Ascending aorta (tissue), 2 donors: ENCODE results near the gene RASA4. TPM values are rescaled to one million over a fixed set of nuclear protein-coding genes. Genes with fewer than 3 reads are reported as not detected.
"Not testable (repeated sequence)": the region's sequence is repeated elsewhere in the genome, so short reads cannot be mapped to it uniquely, and the experiment has no call there.

ENCODE experiments used
- DNase-seq, 2 donors: peaks; one replicate each; pipeline ENCODE4 v3.0.0-alpha.2; 2019; ENCODE audit warnings: low spot score in 2 of 2
- H3K27ac ChIP-seq, 2 donors: fragments of 200-600 bp; sonication (generic); one replicate each; pipeline ENCODE4 v1.5.1; 2016 to 2017; ENCODE audit warnings: mild to moderate bottlenecking in 1 of 2
- H3K27me3 ChIP-seq: fragments of 200-600 bp; sonication (generic); one replicate; pipeline ENCODE4 v1.5.1; 2017
- H3K36me3 ChIP-seq, 2 donors: fragments of 200-600 bp; sonication (generic); one replicate each; pipeline ENCODE4 v1.5.1; 2016
- H3K4me1 ChIP-seq, 2 donors: fragments of 200-600 bp; sonication (generic); one replicate each; pipeline ENCODE4 v1.5.1; 2016 to 2017; ENCODE audit warnings: mild to moderate bottlenecking in 1 of 2
- H3K4me3 ChIP-seq, 2 donors: fragments of 200-600 bp; sonication (generic); one replicate each; pipeline ENCODE4 v1.5.1; 2016 to 2017; ENCODE audit warnings: mild to moderate bottlenecking in 1 of 2
- H3K9me3 ChIP-seq, 2 donors: fragments of 200-600 bp; sonication (generic); one replicate each; pipeline ENCODE4 v1.5.1; 2016
- intact Hi-C: fragments of 100-400 bp; cut with DNase I; formaldehyde crosslinking; loops from one replicate; pipeline ENCODE4 v1.15.1; 2023
- total RNA-seq: library from RNA; depleted of rRNA; stranded (reverse); fragments of >200 nt; gene quantifications from one replicate; pipeline ENCODE4 v1.1.0, GENCODE V29; 2016
- TF ChIP-seq, protein P1 (sequence below), 3 experiments: fragments of 200-600 bp in 2 of 3; fragments of 450-650 bp in 1 of 3; sonication (generic) in 2 of 3; IDR thresholded peaks; one replicate each; pipeline ENCODE4 v1.5.1; 2016 to 2019; ENCODE audit warnings: antibody characterized with exemption in 3 of 3, mild to moderate bottlenecking in 1 of 3, moderate library complexity in 1 of 3

RASA4 gene
- total RNA-seq, 1 donor from 2014 or later, result 815 TPM

DNA sequence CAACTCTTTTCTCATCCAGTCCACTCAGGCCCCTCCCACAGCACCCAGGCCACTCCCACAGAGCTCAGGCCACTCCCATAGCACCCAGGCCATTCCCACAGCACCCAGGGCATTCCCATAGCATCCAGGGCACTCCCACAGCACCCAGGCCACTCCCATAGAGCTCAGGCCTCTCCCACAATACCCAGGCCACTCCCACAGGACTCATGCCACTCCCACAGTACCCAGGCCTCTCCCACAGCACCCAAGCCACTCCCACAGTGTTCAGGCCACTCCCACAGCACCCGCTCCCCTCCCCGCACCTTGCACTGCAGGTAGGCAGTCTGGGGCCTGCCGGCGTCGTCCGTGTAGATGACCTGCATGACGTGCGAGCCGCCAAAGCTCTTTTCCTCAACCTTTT, 26.7 kb downstream of the RASA4 start:
- H3K4me3 ChIP-seq, DNase-seq, H3K36me3 ChIP-seq, H3K9me3 ChIP-seq, H3K27ac ChIP-seq, H3K4me1 ChIP-seq, intact Hi-C loops, H3K27me3 ChIP-seq: not testable (repeated sequence)

DNA sequence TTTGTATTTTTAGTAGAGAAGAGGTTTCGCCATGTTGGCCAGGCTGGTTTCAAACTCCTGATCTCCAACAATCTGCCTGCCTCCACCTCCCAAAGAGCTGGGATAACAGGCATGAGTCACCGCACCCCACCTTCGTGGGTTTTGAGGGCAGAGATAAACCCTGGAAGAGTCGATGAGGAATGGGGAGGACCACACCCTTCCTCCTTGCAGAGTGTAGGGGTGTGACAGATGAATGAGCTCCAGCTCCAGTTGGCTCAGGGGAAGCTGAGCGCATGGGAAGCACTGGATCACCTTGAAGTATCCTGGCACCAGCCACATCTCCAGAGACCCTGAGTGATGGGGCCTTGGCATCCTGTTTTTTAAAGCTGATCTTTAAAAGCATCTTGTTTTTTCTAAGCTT, 33.1 kb downstream of the RASA4 start:
- H3K4me3 ChIP-seq, H3K4me1 ChIP-seq, H3K27ac ChIP-seq, intact Hi-C loops, H3K9me3 ChIP-seq, DNase-seq, H3K27me3 ChIP-seq, H3K36me3 ChIP-seq: not testable (repeated sequence)

DNA sequence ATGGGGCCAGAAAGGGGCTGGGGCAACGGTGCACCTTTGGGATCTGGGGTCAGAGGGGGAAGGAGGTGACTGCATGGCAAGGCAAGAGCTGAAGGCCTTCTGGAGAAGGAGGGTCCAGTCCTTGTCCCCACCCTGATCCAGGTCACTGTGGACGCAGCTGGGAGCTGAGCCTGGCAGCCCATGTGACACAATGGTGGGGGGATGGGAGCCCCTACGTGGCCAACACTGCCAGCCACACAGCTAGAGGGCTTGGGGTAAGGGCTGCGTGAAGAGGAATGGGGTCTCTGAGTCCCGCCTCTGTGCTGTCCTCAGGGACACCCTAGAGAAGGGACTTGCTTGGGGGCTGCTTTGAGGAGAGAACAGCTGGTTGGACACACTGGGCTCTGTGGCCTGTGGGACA, 34.8 kb downstream of the RASA4 start:
- H3K36me3 ChIP-seq, H3K4me3 ChIP-seq, intact Hi-C loops, DNase-seq, H3K27me3 ChIP-seq, H3K27ac ChIP-seq, H3K9me3 ChIP-seq, H3K4me1 ChIP-seq: not testable (repeated sequence)

DNA sequence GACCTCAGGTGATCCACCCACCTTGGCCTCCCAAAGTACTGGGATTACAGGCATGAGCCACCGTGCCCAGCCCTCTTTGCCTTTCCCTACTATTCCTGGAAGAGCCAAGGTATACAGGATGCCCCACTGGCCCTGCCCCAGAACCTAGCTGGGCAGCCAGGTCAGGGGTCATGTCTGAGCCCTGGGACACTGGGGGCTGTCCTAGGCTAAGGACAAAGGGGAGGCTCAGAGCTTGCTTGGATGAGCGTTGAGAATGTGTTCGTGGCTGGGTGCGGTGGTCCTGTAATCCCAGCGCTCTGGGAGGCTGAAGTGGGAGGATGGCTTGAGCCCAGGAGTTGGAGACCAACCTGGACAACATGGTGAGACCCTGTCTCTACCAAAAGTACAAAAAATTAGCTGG, 38.1 kb downstream of the RASA4 start:
- H3K4me1 ChIP-seq, H3K4me3 ChIP-seq, H3K27ac ChIP-seq, H3K9me3 ChIP-seq, H3K36me3 ChIP-seq, intact Hi-C loops, H3K27me3 ChIP-seq: not testable (repeated sequence)
- DNase-seq, result peak in 1 of 2 donors; percentile 41

DNA sequence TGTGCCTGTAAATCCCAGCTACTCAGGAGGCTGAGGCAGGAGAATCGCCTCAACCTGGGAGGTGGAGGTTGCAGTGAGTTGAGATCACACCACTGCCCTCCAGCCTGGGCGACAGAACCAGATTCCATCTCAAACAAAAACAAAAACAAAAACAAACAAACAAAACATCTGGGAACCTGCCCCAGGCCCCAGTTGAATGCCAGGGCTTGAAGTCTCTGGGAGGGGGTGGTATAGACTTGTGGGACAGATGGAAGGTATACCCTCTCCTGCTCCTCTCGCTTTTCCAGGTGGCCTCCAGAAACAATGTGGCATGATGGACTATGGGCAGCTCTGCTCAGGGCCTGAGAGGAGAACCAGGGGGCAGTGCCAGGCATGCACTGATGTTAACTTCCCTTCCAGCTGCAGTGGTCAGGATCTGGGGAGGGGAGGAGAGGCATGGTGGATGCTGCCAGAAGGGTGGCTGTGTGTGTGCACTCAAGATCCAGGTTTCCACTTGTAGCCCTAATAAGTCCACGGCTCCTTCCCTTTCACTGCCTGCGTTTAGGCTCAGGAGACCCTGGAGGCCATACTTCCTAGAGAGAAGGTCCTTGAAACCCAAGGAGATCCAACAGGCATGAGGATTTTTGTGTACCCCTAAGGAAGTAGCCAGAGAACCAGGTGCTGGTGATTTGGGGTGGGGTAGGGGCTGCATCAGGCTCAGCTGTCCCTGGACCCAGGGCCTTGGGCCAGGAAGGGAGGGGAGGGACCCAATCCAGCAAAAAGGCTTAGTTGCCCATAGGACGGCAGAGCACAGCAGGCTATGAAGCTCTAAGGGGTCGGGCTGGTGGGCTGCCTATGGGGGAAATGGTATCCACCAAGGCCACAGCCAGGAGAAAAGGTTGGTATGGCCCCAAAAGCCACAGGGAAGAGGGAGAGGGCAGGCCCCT, 39.0 kb downstream of the RASA4 start:
- H3K4me3 ChIP-seq, intact Hi-C loops, H3K4me1 ChIP-seq, H3K9me3 ChIP-seq, H3K27me3 ChIP-seq, H3K36me3 ChIP-seq, H3K27ac ChIP-seq: not testable (repeated sequence)
- peak in 1 of 2 donors; percentile 51 for DNase-seq

DNA sequence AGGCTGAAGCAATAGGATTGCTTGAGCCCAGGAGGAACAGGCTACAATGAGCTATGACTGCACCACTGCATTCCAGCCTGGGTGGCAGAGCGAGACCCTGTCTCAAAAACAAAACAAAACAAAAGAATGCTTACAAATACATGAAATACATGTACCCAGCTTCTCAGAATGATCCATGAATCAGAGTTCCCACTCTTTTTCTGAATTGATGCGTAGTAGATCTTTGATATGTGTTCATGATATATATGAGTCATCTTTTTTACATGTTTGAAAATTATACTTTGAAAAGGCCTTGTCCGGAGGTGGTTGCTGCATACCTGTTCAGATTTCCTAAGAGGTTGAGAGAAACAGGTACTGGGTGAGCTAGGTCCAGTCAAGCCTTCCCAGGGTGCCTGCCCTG, 40.2 kb downstream of the RASA4 start:
- H3K4me1 ChIP-seq, DNase-seq, H3K27ac ChIP-seq, H3K4me3 ChIP-seq, intact Hi-C loops, H3K36me3 ChIP-seq, H3K27me3 ChIP-seq, H3K9me3 ChIP-seq: not testable (repeated sequence)

DNA sequence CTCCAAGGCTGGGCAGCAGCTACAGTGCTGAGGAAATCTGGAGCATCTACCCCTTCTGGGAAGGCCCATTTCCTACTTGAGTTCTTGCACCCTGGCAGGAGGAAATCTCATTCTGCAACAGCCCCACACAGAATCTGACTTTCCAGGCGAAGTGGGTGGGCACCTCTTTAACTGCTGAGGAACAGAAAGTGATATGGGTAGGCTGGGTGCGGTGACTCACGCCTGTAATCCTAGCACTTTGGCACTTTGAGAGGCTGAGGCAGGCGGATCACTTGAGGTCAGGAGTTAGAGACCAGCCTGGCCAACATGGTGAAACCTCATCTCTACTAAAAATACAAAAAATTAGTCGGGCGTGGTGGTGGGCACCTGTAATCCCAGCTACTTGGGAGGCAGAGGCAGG, 41.9 kb downstream of the RASA4 start:
- intact Hi-C loops, H3K9me3 ChIP-seq, H3K36me3 ChIP-seq, DNase-seq, H3K27me3 ChIP-seq, H3K27ac ChIP-seq, H3K4me3 ChIP-seq, H3K4me1 ChIP-seq: not testable (repeated sequence)

DNA sequence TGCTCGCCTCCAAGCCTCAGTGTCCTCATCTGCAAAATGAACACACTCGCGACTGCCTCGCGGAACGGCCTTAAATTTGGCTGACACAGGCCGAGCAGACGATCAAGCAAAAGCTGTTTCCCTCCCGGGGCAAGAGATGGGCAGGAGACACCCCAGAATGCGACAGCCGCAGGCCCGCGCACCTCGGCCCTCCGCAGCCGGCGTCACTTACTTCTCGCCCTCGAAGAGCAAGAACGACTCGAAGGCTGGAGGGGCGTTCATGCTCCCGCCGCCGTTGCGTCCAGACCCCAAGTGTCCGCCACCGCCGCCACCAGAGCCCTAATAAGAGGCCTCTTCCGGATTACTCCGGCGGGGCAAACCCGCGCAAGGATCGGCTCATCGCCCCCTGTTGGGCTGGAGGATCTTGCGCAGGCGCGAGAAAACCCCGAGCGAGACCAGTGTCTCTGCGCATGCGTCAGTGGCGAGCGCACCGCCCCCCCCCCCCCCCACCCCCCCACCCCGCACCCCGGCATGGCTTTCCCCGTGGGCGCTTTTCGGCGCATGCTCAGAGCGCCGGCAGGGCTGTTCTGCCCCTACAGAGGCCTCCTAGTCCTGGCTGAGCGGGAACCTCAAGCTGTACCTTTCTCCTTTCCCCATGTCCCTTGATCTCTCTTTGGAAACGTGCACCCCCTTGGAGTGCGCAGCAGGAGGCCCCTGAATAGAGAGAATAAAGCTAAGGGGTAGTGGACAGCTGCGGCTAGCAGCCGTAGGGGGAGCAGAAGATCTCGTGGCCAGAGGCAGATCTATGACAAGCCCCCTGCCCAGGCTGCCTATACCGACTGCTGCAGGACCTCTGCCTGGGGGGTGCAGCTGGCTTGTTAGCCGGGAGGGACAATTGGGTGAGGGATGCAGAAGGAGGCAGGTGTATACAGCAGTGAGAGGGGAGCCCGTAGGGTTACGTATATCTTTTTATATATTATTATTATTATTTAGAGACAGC, 44.0 kb downstream of the RASA4 start, which contains the start of gene POLR2J3:
Gene POLR2J3, minus strand, starts transcription at position 323 of the 979 bp plus-strand sequence. Its CDS starts 62 bp downstream, at position 261.
- TF ChIP-seq, protein P1, sequence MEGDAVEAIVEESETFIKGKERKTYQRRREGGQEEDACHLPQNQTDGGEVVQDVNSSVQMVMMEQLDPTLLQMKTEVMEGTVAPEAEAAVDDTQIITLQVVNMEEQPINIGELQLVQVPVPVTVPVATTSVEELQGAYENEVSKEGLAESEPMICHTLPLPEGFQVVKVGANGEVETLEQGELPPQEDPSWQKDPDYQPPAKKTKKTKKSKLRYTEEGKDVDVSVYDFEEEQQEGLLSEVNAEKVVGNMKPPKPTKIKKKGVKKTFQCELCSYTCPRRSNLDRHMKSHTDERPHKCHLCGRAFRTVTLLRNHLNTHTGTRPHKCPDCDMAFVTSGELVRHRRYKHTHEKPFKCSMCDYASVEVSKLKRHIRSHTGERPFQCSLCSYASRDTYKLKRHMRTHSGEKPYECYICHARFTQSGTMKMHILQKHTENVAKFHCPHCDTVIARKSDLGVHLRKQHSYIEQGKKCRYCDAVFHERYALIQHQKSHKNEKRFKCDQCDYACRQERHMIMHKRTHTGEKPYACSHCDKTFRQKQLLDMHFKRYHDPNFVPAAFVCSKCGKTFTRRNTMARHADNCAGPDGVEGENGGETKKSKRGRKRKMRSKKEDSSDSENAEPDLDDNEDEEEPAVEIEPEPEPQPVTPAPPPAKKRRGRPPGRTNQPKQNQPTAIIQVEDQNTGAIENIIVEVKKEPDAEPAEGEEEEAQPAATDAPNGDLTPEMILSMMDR (IDR thresholded peaks at IDR 0.05), result peak; percentile 13 to 58 (median 51)
- peak within 1 kb of the TSS; percentile 69 to 72 for H3K27ac ChIP-seq
- H3K4me3 ChIP-seq, result peak within 1 kb of the TSS; percentile 83 to 84
- H3K9me3 ChIP-seq, H3K27me3 ChIP-seq, H3K36me3 ChIP-seq, H3K4me1 ChIP-seq, intact Hi-C loops: not testable (repeated sequence)
- DNase-seq, result peak; percentile 82 to 97

DNA sequence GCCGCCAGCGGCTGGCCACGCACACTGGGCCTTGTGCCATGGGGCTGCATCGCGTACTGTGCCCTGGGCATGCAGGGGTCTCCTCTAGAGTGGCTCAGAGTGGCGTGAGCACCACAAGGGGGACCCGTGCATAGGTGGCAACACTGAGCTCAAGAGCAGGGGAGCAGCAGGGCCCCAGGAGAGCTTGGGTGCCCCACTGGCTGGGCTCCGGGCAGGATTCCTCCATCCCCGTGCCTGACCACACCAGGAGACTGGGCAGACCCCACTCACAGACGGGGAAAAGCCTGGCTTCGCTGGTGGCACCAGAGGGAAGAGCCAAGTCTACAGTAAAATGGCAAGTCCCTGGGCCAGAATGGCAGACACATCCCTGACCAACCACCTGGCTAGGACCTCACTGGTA, 47.9 kb downstream of the RASA4 start:
- DNase-seq, H3K27me3 ChIP-seq, H3K27ac ChIP-seq, H3K9me3 ChIP-seq, intact Hi-C loops, H3K4me1 ChIP-seq, H3K4me3 ChIP-seq, H3K36me3 ChIP-seq: not testable (repeated sequence)

DNA sequence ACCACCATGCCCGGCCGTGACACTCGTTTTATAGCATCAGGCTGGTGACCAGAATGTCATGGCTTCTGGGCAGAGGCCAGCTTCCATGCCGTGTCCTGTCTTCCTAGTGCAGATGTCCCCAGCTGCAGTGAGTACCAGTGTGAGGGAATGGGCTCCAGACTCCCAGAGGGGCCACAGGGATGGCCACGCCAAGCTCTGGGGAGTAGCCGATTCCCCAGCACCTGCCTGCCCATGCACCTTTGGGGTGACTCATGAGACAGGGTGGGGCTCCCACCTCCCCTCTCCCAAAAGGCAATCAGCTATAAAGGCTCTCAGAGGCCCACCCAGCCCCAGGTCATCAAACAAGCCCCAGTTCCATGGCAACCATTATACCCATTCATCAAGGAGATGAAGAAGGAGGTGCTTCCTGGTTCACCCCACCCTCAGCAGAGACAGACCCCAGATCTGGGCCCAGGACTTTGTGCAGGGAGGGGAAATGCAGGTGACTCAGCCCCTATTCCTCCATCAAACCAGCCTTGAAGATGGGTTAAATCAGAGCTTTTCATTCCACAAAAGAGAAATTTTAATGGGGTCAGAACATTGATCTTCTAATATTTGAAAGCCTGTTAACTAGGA, 65.6 kb downstream of the RASA4 start, which contains the start of gene SPDYE2:
Gene SPDYE2, plus strand, starts transcription at position 419 of the 615 bp plus-strand sequence. CDS start 2,030 bp downstream, outside the sequence.
- H3K4me1 ChIP-seq, intact Hi-C loops, H3K4me3 ChIP-seq, H3K9me3 ChIP-seq, H3K27ac ChIP-seq, H3K27me3 ChIP-seq, H3K36me3 ChIP-seq, DNase-seq: not testable (repeated sequence)

DNA sequence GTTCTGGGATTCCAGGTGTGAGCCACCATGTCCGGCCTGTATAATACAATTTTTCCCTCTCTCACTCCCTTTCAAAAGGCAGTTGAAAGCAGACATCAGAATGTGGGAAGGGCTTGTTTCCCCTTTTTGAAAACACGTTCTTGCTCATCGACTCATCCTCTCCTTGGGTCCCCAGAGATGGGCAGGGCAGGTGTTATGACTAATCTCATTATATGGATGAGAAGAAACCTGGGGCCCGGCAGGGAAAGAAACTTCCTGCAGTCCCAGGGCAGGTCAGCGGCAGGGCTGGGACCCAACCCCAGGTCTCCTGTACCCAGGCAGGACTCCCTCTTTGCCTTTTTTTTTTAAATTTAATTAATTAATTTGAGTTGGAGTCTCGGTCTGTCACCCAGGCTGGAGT, 70.2 kb downstream of the RASA4 start:
- intact Hi-C loops, DNase-seq, H3K27me3 ChIP-seq, H3K36me3 ChIP-seq, H3K27ac ChIP-seq, H3K4me3 ChIP-seq, H3K4me1 ChIP-seq, H3K9me3 ChIP-seq: not testable (repeated sequence)

DNA sequence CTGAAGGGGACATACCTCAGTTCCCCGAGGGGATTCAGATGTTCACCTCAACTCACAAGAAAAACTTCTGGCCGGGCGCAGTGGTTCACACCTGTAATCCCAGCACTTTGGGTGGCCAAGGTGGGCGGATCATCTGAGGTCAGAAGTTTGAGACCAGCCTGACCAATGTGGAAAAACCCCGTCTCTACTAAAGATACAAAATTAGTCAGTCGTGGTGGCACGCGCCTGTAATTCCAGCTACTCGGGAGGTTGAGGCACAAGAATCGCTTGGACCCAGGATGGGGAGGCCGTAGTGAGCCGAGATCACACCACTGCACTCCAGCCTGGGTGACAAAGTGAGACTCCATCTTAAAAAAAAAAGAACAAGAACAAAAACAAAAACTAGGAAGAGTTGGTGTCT, 71.3 kb downstream of the RASA4 start:
- intact Hi-C loops, H3K9me3 ChIP-seq, DNase-seq, H3K36me3 ChIP-seq, H3K27me3 ChIP-seq, H3K4me1 ChIP-seq, H3K27ac ChIP-seq, H3K4me3 ChIP-seq: not testable (repeated sequence)
